Fibroblast of peridontal ligament (primary cell): ENCODE data around the gene NUDT9.
A peak's percentile ranks its signal among the peaks of the same experiment; 100 is the strongest.
"Not testable (repeated sequence)": the region's sequence is repeated elsewhere in the genome, so short reads cannot be mapped to it uniquely, and the experiment has no call there.

ENCODE experiments used
- DNase-seq: peaks from one replicate; pipeline ENCODE4 v3.0.0-alpha.2; 2010; ENCODE audit errors: extremely low read depth

The NUDT9 gene

DNA sequence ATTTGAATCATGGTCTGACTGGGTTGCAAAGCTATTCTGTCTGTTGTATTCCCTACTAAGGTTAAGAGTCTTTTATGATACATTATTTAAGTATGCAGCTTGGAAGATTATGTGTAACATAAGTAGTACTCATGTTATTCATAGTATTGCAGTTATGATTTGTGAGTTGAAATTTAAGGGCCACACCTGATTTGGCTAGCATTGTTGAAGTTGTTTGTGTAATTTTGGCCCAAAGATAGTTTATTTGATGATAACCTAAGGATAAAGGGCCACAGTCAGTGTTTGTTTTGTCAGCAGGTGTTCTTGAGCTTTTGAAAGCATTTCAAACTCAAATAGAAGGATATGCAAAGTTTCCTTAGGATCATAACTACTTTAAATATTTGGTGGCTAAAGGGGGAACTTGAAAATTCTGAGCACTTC lies 38.9 kb downstream of the NUDT9 start:
- no peak for DNase-seq

DNA sequence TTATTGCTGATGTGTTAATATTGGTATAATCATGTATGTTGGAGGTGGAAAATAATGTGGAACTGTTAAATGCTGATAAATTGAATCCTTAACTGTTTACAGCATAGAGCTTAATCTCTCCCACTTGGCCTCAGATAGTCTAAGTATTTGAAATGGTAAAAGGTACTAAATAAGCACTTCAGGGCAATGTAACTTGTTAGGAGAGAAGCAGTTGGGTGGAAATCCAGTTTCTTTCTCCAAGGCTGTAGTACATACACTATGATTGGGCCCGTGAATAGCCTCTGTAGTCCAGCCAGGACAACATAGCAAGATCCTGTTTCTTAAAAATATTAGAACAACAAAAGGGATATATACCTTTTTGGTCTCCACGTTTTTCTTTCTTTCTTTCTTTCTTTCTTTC lies 39.7 kb downstream of the NUDT9 start:
- no peak for DNase-seq

DNA sequence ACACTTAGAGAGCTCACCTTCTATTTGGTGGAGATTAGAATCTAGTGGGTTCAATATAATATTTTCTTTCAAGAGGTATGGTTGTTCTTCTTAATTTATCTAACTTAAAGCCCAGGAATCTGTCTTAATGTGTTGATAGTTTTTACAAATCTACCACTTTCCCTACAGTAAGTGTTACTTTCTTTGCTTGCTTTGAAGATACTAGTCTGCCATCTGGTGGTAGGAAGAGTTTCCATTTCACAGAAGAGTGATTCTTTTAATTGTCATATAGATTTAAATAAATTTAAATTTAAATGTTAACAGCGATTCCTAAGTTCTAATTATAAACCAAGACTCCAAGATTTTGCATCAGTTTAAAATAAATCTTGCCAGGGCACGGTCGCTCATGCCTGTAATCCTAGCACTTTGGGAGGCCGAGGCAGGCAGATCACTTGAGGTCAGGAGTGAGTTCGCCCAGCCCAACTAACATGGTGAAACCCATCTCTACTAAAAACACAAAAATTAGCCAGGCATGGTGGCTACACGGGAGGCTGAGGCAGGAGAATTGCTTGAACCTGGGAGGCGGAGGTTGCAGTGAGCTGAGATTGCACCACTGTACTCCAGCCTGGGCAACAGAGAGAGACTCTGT lies 43.5 kb downstream of the NUDT9 start:
- DNase-seq: peak; percentile 80

DNA sequence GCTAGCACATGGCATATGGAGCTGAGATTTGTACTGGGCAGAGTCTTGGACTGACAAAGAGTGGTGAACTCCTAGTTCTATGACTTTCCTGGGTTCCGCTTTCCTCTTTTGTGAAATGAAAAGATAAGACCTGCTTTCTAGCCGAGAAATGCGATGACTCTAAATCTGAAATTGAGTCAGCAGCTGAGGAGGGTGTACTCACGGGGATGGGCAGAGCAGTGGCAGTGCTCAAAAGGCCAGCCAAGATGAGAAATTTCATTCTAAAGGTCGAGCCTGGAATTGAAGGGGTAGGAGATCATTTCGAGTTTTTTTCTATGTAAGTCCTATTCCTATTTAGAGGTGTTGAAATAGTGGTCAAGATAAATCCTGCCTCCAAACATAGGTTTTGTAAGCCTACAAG lies 47.0 kb downstream of the NUDT9 start:
- no peak for DNase-seq

DNA sequence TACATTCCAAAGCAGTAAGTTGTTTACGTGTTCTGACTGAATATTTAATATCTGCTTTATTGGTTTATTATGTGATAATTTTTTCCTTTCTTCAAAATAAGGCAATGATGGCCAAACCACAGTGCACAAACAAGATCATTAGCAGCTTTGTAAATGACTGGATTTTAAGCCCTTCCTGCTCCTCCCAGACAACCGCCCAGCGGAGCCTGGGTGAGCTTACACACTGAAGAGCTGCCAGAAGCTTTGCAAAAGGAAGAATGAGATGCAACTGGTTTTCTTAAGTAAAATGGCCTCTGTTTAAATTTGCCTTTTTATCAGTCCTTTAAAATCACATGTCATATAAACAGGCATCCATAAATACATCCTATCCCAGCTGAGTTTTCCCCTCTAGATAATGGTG lies 54.6 kb downstream of the NUDT9 start:
- DNase-seq: no peak

DNA sequence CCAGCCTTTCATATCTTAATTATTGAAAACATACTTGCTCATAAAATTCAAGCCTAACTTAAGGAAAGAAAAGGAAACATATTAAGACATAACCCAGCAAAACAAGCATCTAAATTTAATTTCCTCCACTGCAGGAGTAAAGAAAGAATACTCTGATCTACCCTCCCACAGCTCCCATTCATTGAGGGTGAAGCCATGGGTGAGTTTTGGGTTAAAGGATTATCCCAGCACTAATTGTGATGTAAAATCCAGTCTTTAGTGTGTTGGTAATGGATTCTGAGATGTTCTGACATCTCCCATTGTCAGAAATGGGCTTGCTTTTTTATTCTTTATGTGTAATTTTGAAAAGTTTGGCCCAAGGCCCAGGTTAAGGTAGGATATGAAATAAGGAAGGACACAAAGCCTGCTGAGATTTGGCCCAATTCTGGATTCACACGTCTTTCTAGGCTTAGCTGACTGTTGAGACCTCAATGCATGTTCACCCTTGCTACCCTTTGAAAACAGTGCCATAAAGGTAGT lies 56.4 kb downstream of the NUDT9 start:
- no peak for DNase-seq

DNA sequence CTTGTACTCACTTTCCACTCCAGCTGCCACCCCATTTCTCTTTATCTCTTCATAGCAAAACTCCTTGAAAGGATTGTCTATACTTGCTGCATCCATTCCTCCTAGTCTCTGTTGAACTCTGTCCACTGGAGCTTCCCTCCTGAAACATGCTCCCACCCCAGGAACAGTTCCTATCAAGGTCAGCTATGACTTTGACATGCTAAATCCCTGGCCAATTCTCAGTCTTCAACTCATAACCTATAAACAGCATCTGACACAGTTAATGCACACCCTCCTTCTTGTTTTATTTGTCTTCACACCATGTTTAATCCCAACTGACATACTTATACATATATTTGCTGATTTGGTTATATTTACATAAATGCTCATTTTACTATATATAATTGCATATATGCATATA lies 59.0 kb downstream of the NUDT9 start:
- DNase-seq: no peak

DNA sequence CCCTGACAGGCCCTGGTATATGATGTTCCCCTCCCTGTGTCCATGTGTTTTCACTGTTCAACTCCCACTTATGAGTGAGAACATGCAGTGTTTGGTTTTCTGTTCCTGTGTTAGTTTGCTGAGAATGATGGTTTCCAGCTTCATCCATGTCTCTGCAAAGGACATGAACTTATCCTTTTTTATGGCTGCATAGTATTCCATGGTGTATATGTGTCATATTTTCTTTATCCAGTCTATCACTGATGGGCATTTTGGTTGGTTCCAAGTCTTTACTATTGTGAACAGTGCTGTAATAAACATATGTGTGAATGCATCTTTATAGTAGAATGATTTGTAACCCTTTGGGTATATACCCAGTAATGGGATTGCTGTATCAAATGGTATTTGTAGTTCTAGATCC lies 60.9 kb downstream of the NUDT9 start:
- DNase-seq: not testable (repeated sequence)

DNA sequence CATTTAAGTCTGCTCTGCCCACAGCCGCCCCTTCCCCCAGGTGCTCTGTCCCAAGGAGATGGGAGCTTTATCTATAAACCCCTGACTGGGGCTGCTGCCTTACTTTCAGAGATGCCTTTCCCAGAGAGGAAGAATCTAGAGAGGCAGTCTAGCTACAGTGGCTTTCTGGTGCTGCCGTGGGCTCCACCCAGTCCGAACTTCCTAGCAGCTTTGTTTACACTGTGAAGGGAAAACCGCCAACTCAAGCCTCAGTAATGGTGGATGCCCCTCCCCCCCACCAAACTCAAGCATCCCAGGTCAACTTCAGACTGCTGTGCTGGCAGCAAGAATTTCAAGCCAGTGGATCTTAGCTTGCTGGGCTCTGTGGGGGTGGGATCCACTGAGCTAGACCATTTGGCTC lies 66.3 kb downstream of the NUDT9 start:
- not testable (repeated sequence) for DNase-seq

DNA sequence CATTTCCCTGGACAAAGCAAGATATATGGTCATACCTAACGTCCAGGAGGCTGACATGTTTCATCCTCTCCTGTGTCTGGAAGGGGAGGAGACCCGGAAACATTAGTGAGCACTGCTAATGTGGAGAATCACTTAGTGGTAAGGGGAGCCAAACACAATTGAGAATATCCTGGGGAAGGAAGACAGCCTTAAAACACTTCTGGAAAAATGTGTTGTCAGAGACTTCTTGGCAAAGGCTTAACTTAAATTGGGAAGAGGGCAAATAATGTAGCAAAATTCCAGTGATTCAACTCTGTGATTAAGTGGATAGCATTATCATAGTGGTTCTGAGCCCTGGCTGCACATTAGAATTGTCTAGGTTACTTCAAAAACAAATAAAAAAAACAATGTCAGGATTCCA lies 67.3 kb downstream of the NUDT9 start:
- DNase-seq: peak; percentile 23

DNA sequence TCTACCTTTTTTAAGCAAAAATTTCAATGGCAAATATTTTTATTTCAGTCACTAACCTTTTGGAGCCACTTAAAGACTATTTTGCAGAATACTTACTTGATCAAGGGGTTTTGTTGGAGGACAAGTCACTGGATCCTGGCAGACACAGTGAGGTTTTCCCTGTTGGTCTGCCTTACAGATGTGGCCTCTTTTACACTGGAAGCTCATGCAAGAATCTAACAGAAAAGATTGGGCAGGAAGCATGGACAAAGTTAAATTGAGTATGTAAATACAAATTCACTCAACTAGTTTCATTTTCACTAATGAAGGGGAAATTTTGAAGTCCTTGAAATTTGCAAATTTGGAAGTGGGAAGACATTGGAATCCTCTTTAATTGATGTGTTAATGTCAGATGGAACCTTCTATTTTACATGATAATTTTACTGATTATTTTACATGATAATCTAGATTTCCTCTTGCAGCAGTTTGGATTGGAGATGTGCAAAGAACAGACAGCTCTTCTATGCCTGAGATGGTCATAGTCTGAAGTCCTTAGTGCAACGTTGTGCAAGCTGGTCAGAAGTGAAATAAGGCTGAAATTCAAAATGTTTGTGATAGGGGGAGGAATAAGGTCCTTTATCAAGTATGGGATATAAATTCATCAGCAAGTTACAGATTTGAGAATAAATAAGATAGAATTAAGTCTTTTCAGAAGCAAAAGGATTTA lies 68.4 kb downstream of the NUDT9 start:
- DNase-seq: no peak

DNA sequence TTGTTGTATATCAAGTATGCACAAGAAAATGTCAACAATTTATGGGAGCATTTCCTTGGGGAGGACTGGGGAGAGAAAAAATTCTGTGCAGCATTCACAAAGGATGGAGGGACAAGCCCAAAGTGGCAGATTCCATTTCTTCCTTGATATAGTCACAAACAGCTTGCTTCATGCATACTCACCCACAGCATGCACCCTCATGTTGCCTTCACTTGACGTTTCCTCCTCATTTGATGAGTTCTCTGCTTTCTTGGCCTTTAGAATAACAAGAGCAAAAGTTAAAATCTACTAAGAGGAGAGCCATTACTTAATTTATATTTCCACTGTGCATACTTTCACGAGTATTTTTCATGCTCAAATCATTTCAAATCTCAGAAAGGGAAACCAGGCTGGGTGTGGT lies 69.1 kb downstream of the NUDT9 start:
- no peak for DNase-seq

DNA sequence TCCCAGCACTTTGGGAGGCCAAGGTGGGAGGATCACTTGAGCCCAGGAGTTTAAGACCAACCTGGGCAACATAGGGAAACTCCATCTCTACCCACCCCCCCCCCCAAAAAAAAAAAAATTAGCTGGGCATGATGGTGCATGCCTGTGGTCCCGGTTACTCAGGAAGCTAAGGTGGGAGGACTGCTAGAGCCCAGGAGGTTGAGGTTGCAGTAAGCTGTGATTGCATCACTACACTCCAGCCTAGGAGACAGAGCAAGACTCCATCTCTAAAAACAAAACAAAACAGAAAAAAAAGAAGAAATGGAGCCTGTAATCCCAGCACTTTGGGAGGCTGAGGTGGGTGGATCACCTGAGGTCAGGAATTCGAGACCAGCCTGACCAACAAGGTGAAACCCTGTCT lies 69.5 kb downstream of the NUDT9 start:
- not testable (repeated sequence) for DNase-seq

DNA sequence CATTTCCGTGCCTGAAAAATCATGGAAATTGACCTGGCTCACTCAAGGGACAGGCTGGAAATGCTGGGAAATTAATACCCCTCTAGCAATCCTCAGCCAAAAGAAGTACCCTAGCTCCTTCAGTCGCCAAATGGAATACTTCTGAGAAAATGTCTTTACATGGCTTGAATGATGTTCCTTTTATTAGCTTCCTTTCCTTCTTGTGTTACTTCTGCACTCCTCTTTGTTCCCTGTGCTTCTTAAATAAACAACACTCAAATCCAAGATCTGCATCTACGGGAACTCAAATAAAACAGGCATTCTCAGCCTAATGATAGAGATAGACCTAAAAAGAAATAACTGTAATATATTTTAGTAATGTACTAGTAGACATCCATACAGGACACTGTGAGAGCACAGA lies 70.7 kb downstream of the NUDT9 start:
- DNase-seq: no peak

DNA sequence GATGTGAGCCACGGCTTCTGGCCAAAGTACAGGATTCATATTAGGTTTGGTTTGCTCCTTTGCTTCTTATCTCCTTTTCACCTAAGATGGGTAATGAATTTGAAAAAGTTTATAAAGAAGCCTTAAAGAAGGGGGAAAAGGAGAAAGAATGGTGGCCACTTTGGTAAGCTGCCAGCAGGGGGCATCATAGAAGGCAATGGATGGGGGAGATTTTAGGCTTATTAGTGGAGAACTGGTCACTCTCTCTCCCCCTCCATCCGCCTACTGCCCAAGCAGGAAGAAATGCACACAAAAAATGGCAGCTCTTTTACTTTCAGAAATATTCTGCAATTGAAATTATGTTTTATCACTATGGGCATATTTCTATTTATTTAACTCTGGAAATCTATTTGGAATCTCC lies 74.8 kb downstream of the NUDT9 start:
- no peak for DNase-seq

DNA sequence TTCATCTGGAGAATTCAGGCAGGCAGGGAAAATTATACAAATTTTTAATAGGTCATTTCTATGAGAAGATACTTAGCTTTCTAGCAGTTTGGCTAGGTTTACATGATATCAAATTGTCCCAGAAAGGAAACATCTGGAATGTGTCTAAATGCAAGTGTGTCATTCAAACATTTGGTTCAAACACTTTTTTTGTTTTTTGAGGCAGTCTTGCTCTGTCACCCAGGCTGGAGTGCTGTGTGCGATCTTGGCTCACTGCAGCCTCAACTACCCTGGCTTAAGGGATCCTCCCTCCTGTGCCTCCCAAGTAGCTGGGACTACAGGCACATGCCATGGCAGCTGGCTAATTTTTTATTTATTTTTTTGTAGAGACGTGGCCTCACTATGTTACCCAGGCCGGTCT lies 75.2 kb downstream of the NUDT9 start:
- no peak for DNase-seq

DNA sequence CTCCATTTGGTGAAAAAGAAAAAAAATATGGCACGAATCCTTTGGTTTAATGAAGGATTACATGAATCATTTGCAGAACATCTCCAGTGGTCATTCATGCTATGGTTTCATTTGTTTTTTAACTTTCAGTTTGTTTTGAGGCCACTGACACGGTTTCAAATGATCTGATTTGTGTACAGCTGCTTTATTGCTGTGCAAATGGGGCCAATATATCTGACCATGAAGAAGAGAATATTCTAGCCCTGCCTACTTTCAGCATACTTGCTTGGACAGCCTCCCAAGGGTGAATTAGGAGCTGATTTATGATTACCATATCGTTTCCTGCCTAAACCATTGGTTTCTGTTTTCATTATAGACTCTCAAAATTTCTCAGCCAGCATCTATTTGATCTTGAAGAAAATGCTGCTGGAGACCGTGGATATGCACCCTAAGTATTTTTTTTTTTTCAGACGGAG lies 76.1 kb downstream of the NUDT9 start:
- peak; percentile 85 for DNase-seq

DNA sequence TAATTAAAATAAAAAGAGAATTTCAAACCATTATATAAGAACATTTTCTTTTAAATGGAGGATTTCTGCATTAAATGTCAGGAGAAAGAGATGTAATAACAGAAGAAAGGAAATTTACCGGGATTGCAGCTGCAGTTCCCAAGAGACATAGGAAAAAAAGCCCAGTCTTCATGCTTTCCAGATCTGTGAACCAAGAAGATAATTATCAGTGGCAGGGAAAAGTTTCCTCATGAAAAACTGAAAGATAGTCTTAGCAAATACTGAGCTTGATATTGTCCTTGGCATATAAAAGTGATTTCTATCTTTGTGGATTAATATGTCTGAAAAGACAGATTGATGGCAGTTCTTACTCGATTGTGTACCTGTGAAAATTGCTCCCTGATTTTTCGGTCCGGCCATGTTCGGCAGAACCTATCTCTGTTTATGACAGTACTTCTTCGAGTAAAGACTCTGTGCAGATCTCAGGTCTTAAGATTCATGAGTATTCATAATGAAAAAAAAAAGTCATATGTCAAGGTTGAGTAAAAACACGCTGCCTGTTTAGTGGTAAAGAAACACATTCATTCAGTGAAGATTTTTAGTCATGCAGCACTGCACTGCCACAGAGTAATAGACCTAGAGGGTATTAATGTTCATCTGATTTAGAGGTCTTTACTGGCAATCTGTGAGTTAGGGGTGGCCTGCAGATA lies 77.2 kb downstream of the NUDT9 start:
- no peak for DNase-seq

DNA sequence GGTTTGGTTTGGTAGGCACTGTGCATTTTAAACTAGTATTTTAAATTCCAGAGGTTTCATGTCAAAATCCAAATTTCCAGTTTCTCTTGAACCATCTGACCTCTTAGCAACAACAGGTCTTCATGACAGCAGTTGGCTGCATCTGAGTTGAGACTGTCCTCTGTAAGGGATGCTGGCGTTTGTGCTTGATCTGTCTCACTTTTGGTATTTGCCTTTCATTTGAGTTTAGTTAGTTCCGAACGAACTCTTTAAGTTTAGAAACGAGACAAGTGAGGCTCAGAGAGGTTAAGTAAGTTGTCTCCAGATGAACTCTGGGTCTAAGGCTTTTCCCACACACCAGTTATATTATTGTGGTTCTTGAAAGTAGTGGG lies 77.7 kb downstream of the NUDT9 start:
- DNase-seq: no peak

DNA sequence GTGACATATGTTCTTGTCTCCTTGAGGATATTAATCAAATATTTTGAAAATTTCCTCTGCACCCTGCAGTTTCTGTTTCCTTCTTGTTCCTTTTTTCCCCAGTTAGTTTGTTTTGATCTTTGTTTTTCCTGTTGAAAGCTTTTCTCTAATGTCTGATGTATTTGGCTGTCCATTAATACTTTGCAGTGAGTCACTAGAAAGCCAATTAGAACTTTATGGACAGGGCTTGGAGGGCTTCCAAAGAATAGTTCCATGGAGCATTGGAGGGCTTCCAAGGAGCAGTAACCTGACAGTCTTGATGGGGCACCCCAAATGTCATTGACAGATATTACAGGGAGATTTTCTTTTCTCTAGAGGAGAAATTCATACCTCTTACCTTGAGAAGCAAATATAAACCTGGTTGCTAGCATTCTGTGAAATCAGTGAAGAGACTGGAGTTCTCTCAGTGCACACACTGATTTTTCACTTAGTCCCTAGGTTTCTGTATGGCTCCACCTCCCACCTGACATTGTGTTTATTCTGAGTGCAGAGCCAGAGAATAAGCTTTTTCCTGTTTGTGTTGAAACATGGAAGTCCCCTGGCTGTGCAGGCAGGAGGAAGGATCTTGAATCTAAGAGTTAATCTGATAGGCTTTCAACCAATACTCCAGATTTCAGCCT lies 80.3 kb downstream of the NUDT9 start:
- DNase-seq: peak; percentile 18

DNA sequence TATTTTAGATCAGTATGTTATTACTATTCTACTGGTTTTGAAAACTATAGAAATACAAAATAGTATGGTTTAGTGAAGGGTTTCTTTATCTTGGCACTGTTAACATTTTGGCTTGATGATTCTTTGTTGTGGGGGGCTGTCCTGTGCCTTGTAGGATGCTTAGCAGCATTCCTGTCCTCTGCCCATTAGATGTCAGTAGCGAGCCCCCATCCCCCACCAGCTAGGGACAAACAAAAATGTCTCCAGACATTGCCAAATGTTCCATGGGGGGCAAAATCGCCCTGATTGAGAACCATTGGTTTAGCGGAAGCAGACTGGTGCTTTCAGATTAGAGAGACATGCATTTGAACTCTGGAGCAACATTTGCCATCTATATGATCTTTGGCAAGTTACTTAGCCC lies 83.5 kb downstream of the NUDT9 start:
- DNase-seq: no peak

DNA sequence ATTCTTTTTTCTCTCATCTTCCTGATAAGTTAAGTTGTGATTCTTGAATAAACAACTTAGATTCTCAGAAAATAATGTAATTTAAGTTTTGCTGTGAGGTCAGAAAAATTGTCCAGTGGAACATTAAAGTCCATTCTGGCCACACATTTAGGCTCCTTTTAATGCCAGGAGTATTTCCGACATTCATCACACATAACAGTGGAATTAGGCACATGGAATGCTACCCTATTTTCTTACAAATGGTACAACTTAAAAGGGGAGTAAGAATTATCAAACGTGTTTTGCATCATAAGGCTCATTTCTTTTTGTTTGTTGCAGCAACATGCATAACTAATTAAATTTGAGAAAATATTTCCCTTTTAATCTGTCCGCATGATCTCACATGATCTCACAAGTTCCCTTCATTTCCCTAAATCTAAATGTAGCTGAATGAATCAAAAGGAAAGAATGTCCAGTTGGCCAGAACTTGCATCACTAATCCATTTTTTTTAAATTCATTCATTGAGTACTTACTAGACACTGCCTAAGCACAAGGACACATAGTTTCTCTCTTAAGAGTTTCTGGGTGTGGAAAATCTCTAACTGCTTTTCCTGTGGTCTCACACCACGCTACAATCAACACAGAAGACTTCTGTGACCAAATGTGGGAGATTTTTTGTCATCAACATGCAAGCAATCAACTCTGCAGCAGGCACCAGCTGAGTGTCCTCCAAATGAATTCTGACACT lies 84.8 kb downstream of the NUDT9 start:
- DNase-seq: peak; percentile 96
